Right lung (tissue), 5 donors: ENCODE measurements around the gene VPS9D1. TPM values are rescaled to one million over a fixed set of nuclear protein-coding genes. Genes with fewer than 3 reads are reported as not detected.
"Not testable (repeated sequence)": the region's sequence is repeated elsewhere in the genome, so short reads cannot be mapped to it uniquely, and the experiment has no call there.

Experiments used
- DNase-seq, 2 donors: peaks; one replicate each; pipeline ENCODE4 v3.0.0-alpha.2; 2013
- polyA plus RNA-seq, 5 donors: library from polyadenylated mRNA; unstranded; fragments of 120-200 nt; gene quantifications; one replicate each; pipeline versions ENCODE4 v1.2.1 to v1.2.3, GENCODE V29; 2013; ENCODE audit warnings: inconsistent platforms in 1 of 5, low replicate concordance in 1 of 5; ENCODE audit not compliant: insufficient read length in 5 of 5, insufficient read depth in 1 of 5

Gene VPS9D1
- polyA plus RNA-seq, 5 donors = 7.7 to 17.1 (median 11.1) TPM

GRCh38 chr16:89710709-89711564 is 9.8 kb downstream of the VPS9D1 start:
- DNase-seq = no peak

DNA sequence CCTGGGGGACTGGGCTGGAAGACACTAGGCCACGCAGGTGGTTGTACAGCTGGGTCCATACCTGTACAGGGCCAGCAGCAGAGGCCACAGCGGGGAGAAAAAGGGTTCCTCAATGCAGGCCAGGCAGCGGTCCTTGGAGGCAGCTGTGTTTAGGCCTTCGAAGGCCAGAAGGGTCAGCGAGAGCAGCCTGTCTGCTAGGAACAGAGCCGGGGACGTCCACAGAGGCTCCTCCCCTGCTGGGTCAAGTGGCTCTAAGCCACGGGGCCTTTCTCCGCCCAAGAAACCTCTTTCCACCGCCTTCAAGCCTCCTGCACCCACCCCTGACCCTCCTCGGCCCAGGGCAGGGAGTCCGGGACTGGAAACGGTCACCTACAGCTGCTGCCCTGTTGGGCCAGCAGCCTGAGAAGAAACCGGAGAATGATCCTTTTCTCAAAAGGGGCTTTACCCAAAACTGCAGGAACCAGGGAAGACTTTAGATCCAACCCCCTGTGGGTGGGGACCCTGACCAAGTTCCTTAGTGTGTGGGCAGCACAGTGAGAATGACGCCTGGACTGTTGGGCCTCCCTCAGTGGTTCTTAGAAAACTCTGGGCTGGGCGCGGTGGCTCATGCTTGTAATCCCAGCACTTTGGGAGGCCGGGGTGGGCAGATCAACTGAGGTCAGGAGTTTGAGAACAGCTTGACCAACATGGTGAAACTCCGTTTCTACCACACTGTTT is 10.8 kb downstream of the VPS9D1 start:
- DNase-seq = no peak

DNA sequence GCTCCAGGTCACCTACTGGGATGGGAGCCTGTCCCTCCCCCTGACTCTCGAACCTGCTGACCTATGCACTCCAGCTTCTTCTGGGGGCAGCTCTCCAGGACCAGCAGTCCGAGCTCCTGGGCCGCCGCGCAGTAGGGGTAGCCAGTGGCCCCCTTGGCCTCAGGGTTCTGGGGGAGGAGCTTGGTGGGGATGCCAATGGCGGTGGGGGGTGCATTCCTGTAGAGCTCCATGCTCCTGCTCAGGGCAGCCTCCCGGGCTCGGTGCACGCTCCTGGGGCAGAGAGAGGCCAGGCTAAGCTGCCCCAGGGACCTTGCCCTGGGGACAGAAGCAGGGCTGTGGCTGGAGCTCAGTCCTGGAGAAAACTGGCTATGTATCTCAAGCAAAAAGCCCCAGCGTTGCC is 11.5 kb downstream of the VPS9D1 start:
- no peak for DNase-seq

- DNase-seq = no peak
Observed at GRCh38 chr16:89708481-89708931, 12.2 kb downstream of the VPS9D1 start.

- no peak for DNase-seq
Observed at GRCh38 chr16:89707695-89708094, 13.0 kb downstream of the VPS9D1 start.

DNA sequence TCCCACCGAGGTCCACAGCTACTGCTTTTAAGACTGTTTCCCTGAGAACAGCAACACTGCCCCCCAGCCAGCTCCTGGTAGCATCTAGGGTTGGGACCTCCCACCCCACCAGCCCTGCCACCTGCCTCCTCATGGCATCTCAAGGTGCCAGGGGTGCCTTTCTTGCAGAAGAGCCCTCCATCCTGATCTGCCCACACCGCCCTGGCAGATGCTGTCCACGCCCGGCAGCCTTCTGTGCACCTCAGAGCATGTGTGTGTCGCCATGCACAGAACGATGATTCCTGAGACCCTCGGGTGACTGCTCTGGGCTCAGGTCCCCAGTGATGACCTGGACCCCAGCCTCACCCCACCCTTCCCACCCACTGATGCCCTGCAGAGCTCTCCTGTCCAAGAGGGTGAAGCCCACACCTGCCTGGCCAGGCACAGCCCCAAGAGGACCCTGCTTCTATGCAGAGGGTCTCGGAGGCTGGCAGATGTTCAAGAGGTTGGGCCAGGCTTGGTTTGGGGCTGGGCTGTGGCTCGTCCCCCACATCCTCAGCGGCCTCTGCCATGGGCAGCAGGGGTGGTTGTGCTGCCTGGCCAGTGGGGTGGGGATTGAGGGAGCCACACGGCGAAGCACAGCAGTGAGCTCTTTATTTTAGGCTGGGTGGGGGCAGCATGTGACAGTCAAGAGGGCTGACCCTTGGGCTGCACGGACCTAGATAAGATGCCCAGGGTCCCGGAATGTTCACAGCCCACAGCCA is 14.0 kb downstream of the VPS9D1 start:
- DNase-seq = no peak

- no peak for DNase-seq
Observed at GRCh38 chr16:89705006-89705405, 15.7 kb downstream of the VPS9D1 start.

DNA sequence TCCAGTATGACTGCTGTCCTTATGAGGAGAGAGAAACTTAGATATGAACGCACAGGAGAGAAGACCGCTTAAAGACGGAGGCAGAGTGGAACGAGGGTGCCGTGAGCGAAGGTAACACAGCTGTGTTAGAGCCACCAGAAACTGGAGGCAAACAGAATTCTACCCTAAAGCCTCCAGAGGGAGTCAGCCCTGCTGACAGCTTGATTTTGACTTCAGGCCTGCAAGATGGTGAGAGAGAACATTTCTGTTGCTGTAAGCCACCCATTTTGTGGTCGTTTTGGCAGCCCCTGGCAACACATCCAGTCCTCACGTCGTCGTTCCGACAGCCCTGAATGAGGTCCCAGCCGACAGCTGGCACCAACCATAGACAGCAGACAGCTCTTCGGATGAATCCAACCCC is 16.4 kb downstream of the VPS9D1 start:
- DNase-seq = no peak

- peak; percentile 85 to 87 for DNase-seq
Observed at GRCh38 chr16:89701425-89702406, 19.0 kb downstream of the VPS9D1 start, which contains the start of gene SPATA2L. Gene SPATA2L (minus strand): TSS chr16:89701705. CDS start chr16:89701232, 473 bp downstream.

- DNase-seq = peak in 1 of 2 donors; percentile 52
Observed at GRCh38 chr16:89700649-89701424, 19.9 kb downstream of the VPS9D1 start.

DNA sequence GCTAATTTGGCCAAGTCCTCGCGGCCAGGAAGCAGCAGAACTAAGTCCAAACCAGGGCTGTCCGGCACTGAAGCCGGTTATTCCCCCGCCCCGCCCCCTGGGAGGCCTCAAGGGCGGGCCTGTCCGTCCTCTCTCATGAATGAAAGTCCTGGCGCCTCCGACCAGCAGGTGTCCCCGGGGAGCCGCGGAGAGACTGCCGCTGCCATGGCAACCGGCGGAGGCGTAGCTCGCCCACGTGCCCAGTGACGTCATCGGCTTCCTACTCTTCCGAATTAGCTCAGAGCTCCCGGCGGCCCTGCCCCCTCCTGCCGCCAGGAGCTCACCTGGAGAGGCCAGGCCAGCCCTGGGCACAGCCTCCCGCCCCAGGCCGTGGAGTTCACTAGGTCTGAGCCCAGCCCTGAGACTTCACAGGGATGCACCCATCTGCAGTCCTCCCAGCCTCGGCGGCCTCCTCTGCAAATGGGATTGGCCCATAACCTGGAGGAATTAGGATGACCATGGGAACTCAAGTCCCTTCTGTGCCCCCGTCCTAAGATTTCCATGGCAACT is 20.5 kb downstream of the VPS9D1 start:
- DNase-seq = peak; percentile 98

- not testable (repeated sequence) for DNase-seq
Observed at GRCh38 chr16:89699629-89700099, 21.0 kb downstream of the VPS9D1 start.

- DNase-seq = not testable (repeated sequence)
Observed at GRCh38 chr16:89698717-89699116, 22.0 kb downstream of the VPS9D1 start.

- no peak for DNase-seq
Observed at GRCh38 chr16:89697616-89698331, 22.9 kb downstream of the VPS9D1 start.

GRCh38 chr16:89697161-89697615 is 23.5 kb downstream of the VPS9D1 start:
- DNase-seq = no peak

GRCh38 chr16:89696670-89697128 is 24.0 kb downstream of the VPS9D1 start:
- DNase-seq = no peak

GRCh38 chr16:89695875-89696669 is 24.6 kb downstream of the VPS9D1 start:
- DNase-seq = no peak
